K562 (cell line): Measurements from ENCODE around the gene C19orf85. TPM values are rescaled to one million over a fixed set of nuclear protein-coding genes. Genes with fewer than 3 reads are reported as not detected.

Source experiments
- ARID1B ChIP-seq: fragments of 450-650 bp; IDR thresholded peaks from 2 replicates; pipeline ENCODE4 v1.6.1; 2016; ENCODE audit warnings: antibody characterized with exemption, mild to moderate bottlenecking, inconsistent platforms
- CBFA2T2 ChIP-seq: fragments of 450-650 bp; conservative IDR thresholded peaks from 2 replicates; pipeline ENCODE4 v1.6.1; 2017; ENCODE audit warnings: mild to moderate bottlenecking
- CBFA2T3 ChIP-seq: fragments of 450-650 bp; IDR thresholded peaks from 2 replicates; pipeline ENCODE4 v1.6.1; 2017
- CTCF ChIP-seq, 3 experiments: IDR thresholded peaks in 2 of 3; conservative IDR thresholded peaks in 1 of 3; 2 replicates each; pipeline ENCODE4 v1.5.1; 2011 to 2012; ENCODE audit warnings: low read length in 3 of 3, mild to moderate bottlenecking in 3 of 3, control low read depth in 2 of 3, improper control_type of control experiment in 1 of 3, inconsistent platforms in 1 of 3, low read depth in 1 of 3, mixed read lengths in 1 of 3, moderate library complexity in 1 of 3; ENCODE audit not compliant: insufficient read depth in 2 of 3
- FOXK2 ChIP-seq, 2 experiments: fragments of 450-650 bp; IDR thresholded peaks in 1 of 2; conservative IDR thresholded peaks in 1 of 2; 2 replicates each; pipeline ENCODE4 v1.6.1; 2016; ENCODE audit warnings: low read depth in 2 of 2, mild to moderate bottlenecking in 1 of 2
- HNRNPH1 ChIP-seq: fragments of 200-400 bp; formaldehyde crosslinking; optimal IDR thresholded peaks from 2 replicates; pipeline ENCODE3; 2017; ENCODE audit warnings: low read depth, mild to moderate bottlenecking, low read length, moderate library complexity
- IRF9 ChIP-seq: fragments of 450-650 bp; IDR thresholded peaks from 2 replicates; pipeline ENCODE4 v1.6.1; 2016; ENCODE audit warnings: missing biosample characterization, missing genetic modification characterization
- MECOM ChIP-seq: fragments of 250-450 bp; sonication (Bioruptor Pico); IDR thresholded peaks from 2 replicates; pipeline ENCODE4 v1.8.0; 2022; ENCODE audit warnings: inconsistent platforms
- MLLT1 ChIP-seq, 2 experiments: fragments of 450-650 bp; IDR thresholded peaks; 2 replicates each; pipeline ENCODE4 v1.6.1; 2016
- OTX1 ChIP-seq: fragments of 450-650 bp; formaldehyde crosslinking; IDR thresholded peaks from 2 replicates; pipeline ENCODE4 v1.4.0; 2022; ENCODE audit warnings: mild to moderate bottlenecking
- POLR2B ChIP-seq: fragments of 450-650 bp; IDR thresholded peaks from 2 replicates; pipeline ENCODE4 v1.6.1; 2018; ENCODE audit warnings: low read depth; ENCODE audit not compliant: partially characterized antibody
- PRMT5 ChIP-seq: sonication (generic); formaldehyde crosslinking; IDR thresholded peaks from 2 replicates; pipeline ENCODE4 v1.5.0; 2020; ENCODE audit warnings: missing genetic modification reagents
- SNIP1 ChIP-seq: fragments of 450-650 bp; IDR thresholded peaks from 2 replicates; pipeline ENCODE4 v1.7.1; 2017; ENCODE audit warnings: low read depth, mild to moderate bottlenecking
- SPI1 ChIP-seq: IDR thresholded peaks from 2 replicates; pipeline ENCODE4 v1.6.1; 2011; ENCODE audit warnings: low read depth, low read length, control low read depth, borderline replicate concordance
- STAT5B ChIP-seq: fragments of 250-450 bp; sonication (Bioruptor Pico); IDR thresholded peaks from 2 replicates; pipeline ENCODE4 v1.8.0; 2021; ENCODE audit warnings: mild to moderate bottlenecking, inconsistent platforms
- WHSC1 ChIP-seq: IDR thresholded peaks from one replicate; pipeline ENCODE4 v1.6.1; 2012; ENCODE audit warnings: low read length, control low read depth, inconsistent platforms
- YBX1 ChIP-seq: fragments of 450-650 bp; IDR thresholded peaks from 2 replicates; pipeline ENCODE4 v1.7.1; 2016; ENCODE audit warnings: mild to moderate bottlenecking
- ZNF184 ChIP-seq: sonication (generic); formaldehyde crosslinking; IDR thresholded peaks from 2 replicates; pipeline ENCODE4 v1.5.0; 2020; ENCODE audit warnings: missing genetic modification reagents
- ZNF277 ChIP-seq: fragments of 250-450 bp; sonication (Bioruptor Pico); IDR thresholded peaks from 2 replicates; pipeline ENCODE4 v1.8.0; 2022; ENCODE audit warnings: inconsistent platforms, mild to moderate bottlenecking, moderate library complexity, borderline replicate concordance
- ZNF445 ChIP-seq: fragments of 250-450 bp; sonication (Bioruptor Pico); IDR thresholded peaks from 2 replicates; pipeline ENCODE4 v1.4.0; 2020; ENCODE audit warnings: low read depth, mild to moderate bottlenecking, moderate library complexity
- ZNF511 ChIP-seq: sonication (generic); formaldehyde crosslinking; IDR thresholded peaks from 2 replicates; pipeline ENCODE4 v1.8.0; 2022; ENCODE audit warnings: mild to moderate bottlenecking, missing genetic modification reagents
- ZNF551 ChIP-seq: fragments of 250-450 bp; sonication (Bioruptor Pico); IDR thresholded peaks from 2 replicates; pipeline ENCODE4 v1.5.0; 2021; ENCODE audit warnings: mild to moderate bottlenecking, moderate library complexity
- ZNF668 ChIP-seq: fragments of 250-450 bp; sonication (Bioruptor Pico); IDR thresholded peaks from 2 replicates; pipeline ENCODE4 v1.8.0; 2022; ENCODE audit warnings: mild to moderate bottlenecking, inconsistent platforms
- ZNF785 ChIP-seq: fragments of 250-450 bp; sonication (Bioruptor Pico); IDR thresholded peaks from 2 replicates; pipeline ENCODE4 v1.4.0; 2020; ENCODE audit warnings: mild to moderate bottlenecking
- polyA plus RNA-seq, 8 experiments: library from polyadenylated mRNA; depleted of rRNA in 4 of 8; stranded (reverse) in 5 of 8; unstranded in 3 of 8; fragments of >200 nt; fragmentation: Nextera tagmentation in 2 of 8; fragmentation: Illumina TruSeq in 1 of 8; extraction: Ambion mirVana in 2 of 8; extraction: Trizol in 1 of 8; gene quantifications; 2 replicates each; pipeline versions ENCODE4 v1.2.1 to v1.2.3, GENCODE V29; 2011 to 2014; ENCODE audit warnings: inconsistent platforms in 1 of 8, missing spikeins in 1 of 8
- total RNA-seq, 7 experiments: library from RNA; depleted of rRNA in 6 of 7; stranded (reverse); fragments of >200 nt in 6 of 7; fragmentation: Illumina TruSeq in 2 of 7; extraction: Trizol in 2 of 7; gene quantifications; 2 replicates each; pipeline versions ENCODE4 v1.2.1 to v1.2.3, GENCODE V29; 2011 to 2021; ENCODE audit warnings: low replicate concordance in 1 of 7

C19orf85 gene
- total and polyA plus RNA-seq, 9 of the 15 experiments (the other 6 are each of a cell fraction or from before 2014, with no cell fraction given): not detected

- TF ChIP-seq MLLT1 (IDR thresholded peaks at IDR 0.05) (peak; percentile 8; a peak in 1 of 4 replicates), ZNF551 (CRISPR knock-in tag) (no peak), ZNF184 (CRISPR knock-in tag) (no peak), WHSC1 (no peak), FOXK2 (conservative IDR thresholded peaks at IDR 0.05 in 1 of 2, IDR thresholded peaks at IDR 0.05 in 1 of 2; ENCODE audit: low read depth in 2 of 2) (peak in 1 of 2 experiments; percentile 11; a peak in 3 of 4 replicates), ZNF668 (CRISPR knock-in tag) (no peak), POLR2B (no peak), OTX1 (peak; percentile 63; the same call in 1 of the 2 replicates), MECOM (CRISPR knock-in tag) (no peak), ZNF785 (no peak), ZNF445 (CRISPR knock-in tag) (no peak), ZNF277 (no peak), CBFA2T3 (no peak), STAT5B (CRISPR knock-in tag) (no peak), IRF9 (tag) (no peak), YBX1 (no peak), ZNF511 (CRISPR knock-in tag) (no peak), CTCF (IDR thresholded peaks at IDR 0.05 in 2 of 3, conservative IDR thresholded peaks at IDR 0.05 in 1 of 3; ENCODE audit: insufficient read depth in 2 of 3, low read depth in 1 of 3, low read length in 3 of 3) (no peak), ARID1B (no peak), PRMT5 (no peak), SPI1 (peak; percentile 37; the same call in 1 of the 2 replicates), CBFA2T2 (no peak), HNRNPH1 (no peak), SNIP1 (no peak)
These were observed 3.8 kb downstream of the C19orf85 start (continued) for GRCh38 chr19:55460670-55461258.
